HL-60/S4 treated with phorbol 12-myristate 13-acetate at 8.2 ng/mL for 4 days and 3 days (cell line): Measurements from ENCODE around the gene KCNMA1.

Experiments used
- in situ Hi-C: fragments of 300-500 bp; cut with MboI; formaldehyde crosslinking; loops from 2 replicates; pipeline ENCODE4 v1.15.0; 2022; ENCODE audit warnings: low sequenced_read_pairs

KCNMA1 gene

GRCh38 chr10:77463499-77463898 lies 174.1 kb downstream of the KCNMA1 start:
- in situ Hi-C loops = no loop called here

GRCh38 chr10:77461636-77462296 lies 175.8 kb downstream of the KCNMA1 start:
- in situ Hi-C loops = no loop called here

GRCh38 chr10:77459905-77460304 lies 177.7 kb downstream of the KCNMA1 start:
- in situ Hi-C loops = no loop called here

GRCh38 chr10:77458986-77459590 lies 178.5 kb downstream of the KCNMA1 start:
- in situ Hi-C loops = no loop called here

- in situ Hi-C loops = no loop called here
Observed at GRCh38 chr10:77457721-77458120, 179.9 kb downstream of the KCNMA1 start.

GRCh38 chr10:77457266-77457665 lies 180.3 kb downstream of the KCNMA1 start:
- in situ Hi-C loops = no loop called here

GRCh38 chr10:77456414-77456813 lies 181.2 kb downstream of the KCNMA1 start:
- in situ Hi-C loops = no loop called here

GRCh38 chr10:77455561-77455960 lies 182.0 kb downstream of the KCNMA1 start:
- in situ Hi-C loops = no loop called here

- in situ Hi-C loops = no loop called here
Observed at GRCh38 chr10:77452952-77453564, 184.6 kb downstream of the KCNMA1 start.

GRCh38 chr10:77451886-77452285 lies 185.7 kb downstream of the KCNMA1 start:
- in situ Hi-C loops = no loop called here

- in situ Hi-C loops = no loop called here
Observed at GRCh38 chr10:77448226-77448625, 189.4 kb downstream of the KCNMA1 start.

GRCh38 chr10:77446700-77447099 lies 190.9 kb downstream of the KCNMA1 start:
- in situ Hi-C loops = no loop called here

GRCh38 chr10:77445547-77445946 lies 192.1 kb downstream of the KCNMA1 start:
- in situ Hi-C loops = no loop called here

GRCh38 chr10:77444041-77444440 lies 193.6 kb downstream of the KCNMA1 start:
- in situ Hi-C loops = no loop called here

- in situ Hi-C loops = no loop called here
Observed at GRCh38 chr10:77442699-77443189, 194.9 kb downstream of the KCNMA1 start.

GRCh38 chr10:77441353-77442166 lies 196.0 kb downstream of the KCNMA1 start:
- in situ Hi-C loops = no loop called here

- in situ Hi-C loops = no loop called here
Observed at GRCh38 chr10:77436257-77436975, 201.2 kb downstream of the KCNMA1 start.

- in situ Hi-C loops = no loop called here
Observed at GRCh38 chr10:77433546-77433945, 204.1 kb downstream of the KCNMA1 start.

- in situ Hi-C loops = no loop called here
Observed at GRCh38 chr10:77431980-77432797, 205.4 kb downstream of the KCNMA1 start.

GRCh38 chr10:77431209-77431611 lies 206.4 kb downstream of the KCNMA1 start:
- in situ Hi-C loops = no loop called here
